Lung (tissue), 12 donors: ENCODE measurements around the gene PAH. TPM values are rescaled to one million over a fixed set of nuclear protein-coding genes. Genes with fewer than 3 reads are reported as not detected.

Experiments used
- ATAC-seq: fragments of 200-7000 bp; cut with Tn5 transposase; one replicate; pipeline ENCODE4 v1.9.1; 2020; ENCODE audit warnings: moderate number of reproducible peaks; ENCODE audit not compliant: insufficient read depth, low FRiP score
- DNase-seq, 3 donors: peaks; one replicate each; pipeline ENCODE4 v3.0.0-alpha.2; 2013 to 2017
- H3K27ac ChIP-seq, 2 donors: one replicate each; pipeline ENCODE4 v1.5.1; 2013; ENCODE audit warnings: mild to moderate bottlenecking in 2 of 2, moderate library complexity in 2 of 2, control low read depth in 1 of 2, inconsistent platforms in 1 of 2, low read depth in 1 of 2, low read length in 1 of 2
- H3K27me3 ChIP-seq, 3 donors: one replicate each; pipeline ENCODE4 v1.5.1; 2013; ENCODE audit warnings: low read length in 2 of 3; ENCODE audit not compliant: control insufficient read depth in 3 of 3, insufficient read depth in 3 of 3
- H3K36me3 ChIP-seq, 4 donors: one replicate each; pipeline ENCODE4 v1.5.1; 2013; ENCODE audit warnings: low read length in 4 of 4, mild to moderate bottlenecking in 1 of 4, moderate library complexity in 1 of 4; ENCODE audit not compliant: control insufficient read depth in 4 of 4, insufficient read depth in 4 of 4
- H3K4me1 ChIP-seq, 5 donors: one replicate each; pipeline ENCODE4 v1.5.1; 2013; ENCODE audit warnings: low read length in 5 of 5, mild to moderate bottlenecking in 2 of 5, moderate library complexity in 1 of 5; ENCODE audit not compliant: control insufficient read depth in 5 of 5, insufficient read depth in 5 of 5
- H3K4me3 ChIP-seq: one replicate; pipeline ENCODE4 v1.5.1; 2013; ENCODE audit warnings: mild to moderate bottlenecking, control low read depth, moderate library complexity
- H3K9ac ChIP-seq, 2 donors: one replicate each; pipeline ENCODE4 v1.5.1; 2013; ENCODE audit warnings: low read length in 2 of 2, control low read depth in 1 of 2; ENCODE audit not compliant: insufficient read depth in 1 of 2
- H3K9me3 ChIP-seq, 4 donors: one replicate each; pipeline ENCODE4 v1.5.1; 2013; ENCODE audit warnings: low read length in 3 of 4, mild to moderate bottlenecking in 1 of 4, moderate library complexity in 1 of 4; ENCODE audit not compliant: control insufficient read depth in 4 of 4, insufficient read depth in 3 of 4
- CTCF ChIP-seq: IDR thresholded peaks from 2 replicates; pipeline ENCODE4 v1.5.1; 2012; ENCODE audit warnings: mild to moderate bottlenecking; ENCODE audit errors: control extremely low read depth, extremely low read depth
- WGBS, 2 donors: extraction: QIAGEN DNeasy Blood & Tissue Kit; methylation state at CpG; one replicate each; pipeline ENCODE4 v1.1.7; 2013; 5-methylcytosine and 5-hydroxymethylcytosine counted together
- polyA plus RNA-seq, 2 donors: library from polyadenylated mRNA; stranded (reverse); fragments of 200-250 nt; gene quantifications; one replicate each; pipeline ENCODE4 v1.2.1, GENCODE V29; 2013
- total RNA-seq, 2 donors: library from RNA; depleted of rRNA in 1 of 2; stranded (reverse); fragments of >200 nt in 1 of 2; gene quantifications; one replicate each; pipeline ENCODE4 v1.2.1, GENCODE V29; 2014 to 2021
- donor health status: control.
- donor health status: control.
- donor health status: Bipolar disorder and iron deficiency.
- donor health status: healthy.
- donor health status: DM: yes; HTN: yes; CAD: no.

Gene PAH
- total and polyA plus RNA-seq, 4 donors = 0.06 to 0.64 (median 0.57) TPM; not detected in 1

DNA sequence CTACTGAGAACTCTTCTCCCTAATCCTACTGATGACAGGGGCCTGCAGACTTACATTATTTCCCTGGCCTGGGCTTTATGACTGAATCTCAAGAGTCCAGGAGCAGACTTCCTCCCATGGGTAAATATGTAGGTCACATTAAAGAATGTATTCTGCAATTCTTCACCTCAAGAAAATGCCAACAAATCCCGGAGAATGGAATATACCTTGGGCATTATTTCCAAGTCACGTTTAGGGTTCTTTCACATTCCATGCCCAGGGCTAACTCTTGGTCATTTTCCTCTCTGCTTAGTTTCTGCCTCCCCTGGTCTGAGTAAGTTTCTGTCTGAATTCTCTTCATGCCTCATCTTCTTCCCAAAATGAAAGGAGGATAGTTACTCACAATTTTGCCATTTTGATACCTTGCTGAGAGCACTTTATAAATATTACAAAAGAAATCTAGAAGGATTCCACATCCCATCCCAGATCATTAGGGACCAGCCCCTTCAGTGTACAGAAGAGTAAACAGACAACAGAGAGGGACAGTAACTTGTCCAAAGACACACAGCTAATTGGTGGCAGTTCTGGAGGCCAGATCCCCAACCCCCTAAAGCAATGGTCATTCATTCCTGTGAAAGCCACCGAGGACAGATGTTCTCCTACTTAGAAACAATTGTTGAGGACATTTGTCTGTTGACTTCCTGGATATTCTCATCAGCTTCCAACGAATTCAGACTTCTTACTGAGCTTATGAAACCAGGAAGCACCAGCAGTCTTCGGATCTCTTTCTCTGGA is 605 bp downstream of the PAH start:
- Histone ChIP-seq H3K4me3 (no peak overlapping the region), H3K36me3 (no peaks in the 10 kb centered on the region), H3K9ac (no peak overlapping the region), H3K4me1 (no peaks in the 10 kb centered on the region), H3K9me3 (no peaks in the 10 kb centered on the region), H3K27me3 (no peaks in the 10 kb centered on the region), H3K27ac (no peak overlapping the region)
- no peak for TF ChIP-seq CTCF
- WGBS, 2 donors = 48 to 70% methylated on average over 5 of the region's 5 CpGs
- ATAC-seq (no peak), DNase-seq (no peak)

GRCh38 chr12:102913453-102914226 is 3.4 kb downstream of the PAH start:
- no peak for TF ChIP-seq CTCF
- Histone ChIP-seq H3K27me3 (no peaks in the 10 kb centered on the region), H3K9ac (no peak overlapping the region), H3K4me1 (no peaks in the 10 kb centered on the region), H3K9me3 (no peaks in the 10 kb centered on the region), H3K27ac (no peak overlapping the region), H3K36me3 (no peaks in the 10 kb centered on the region), H3K4me3 (no peak overlapping the region)
- DNase-seq (no peak), ATAC-seq (no peak)
- 85 to 86% methylated on average over 2 of the region's 2 CpGs for WGBS, 2 donors

DNA sequence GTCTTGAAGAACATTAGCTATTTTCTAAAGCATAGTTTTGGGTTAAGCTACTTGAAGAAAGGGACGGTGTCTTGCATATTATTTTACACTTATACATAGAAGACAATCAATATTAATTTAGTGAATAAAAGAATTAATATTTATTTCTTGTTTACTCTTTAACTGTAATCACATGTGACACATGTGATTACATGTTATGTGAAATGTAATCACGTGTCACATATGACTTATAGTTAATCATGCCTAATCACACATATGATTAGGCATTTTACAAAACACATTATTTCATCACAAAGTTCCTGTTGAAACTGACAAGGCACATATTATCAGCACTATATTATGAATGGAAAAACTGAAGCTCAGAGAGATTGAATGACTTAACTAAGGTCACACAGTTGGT is 4.8 kb downstream of the PAH start:
- no peaks in the 10 kb centered on the region for H3K36me3 ChIP-seq
- no peak for DNase-seq
- H3K9me3 ChIP-seq = no peaks in the 10 kb centered on the region
- no peaks in the 10 kb centered on the region for H3K27me3 ChIP-seq
- no peak overlapping the region for H3K27ac ChIP-seq
- no peaks in the 10 kb centered on the region for H3K4me1 ChIP-seq
- TF ChIP-seq CTCF = no peak
- no peak for ATAC-seq
- 82 to 86% methylated on average over 2 of the region's 2 CpGs for WGBS, 2 donors
- H3K9ac ChIP-seq = no peak overlapping the region
- H3K4me3 ChIP-seq = no peak overlapping the region
